CD4-positive, alpha-beta T cell treated with Interleukin-6 at 100 ng/mL for 8 hours (primary cell): ENCODE data around the gene NAA80.
A peak's percentile ranks its signal among the peaks of the same experiment; 100 is the strongest.
"Not testable (repeated sequence)": the region's sequence is repeated elsewhere in the genome, so short reads cannot be mapped to it uniquely, and the experiment has no call there.

Experiments
- DNase-seq: peaks from one replicate; pipeline ENCODE4 v3.0.0-alpha.2; 2020; ENCODE audit warnings: mixed read lengths, low spot score

NAA80 gene

DNA sequence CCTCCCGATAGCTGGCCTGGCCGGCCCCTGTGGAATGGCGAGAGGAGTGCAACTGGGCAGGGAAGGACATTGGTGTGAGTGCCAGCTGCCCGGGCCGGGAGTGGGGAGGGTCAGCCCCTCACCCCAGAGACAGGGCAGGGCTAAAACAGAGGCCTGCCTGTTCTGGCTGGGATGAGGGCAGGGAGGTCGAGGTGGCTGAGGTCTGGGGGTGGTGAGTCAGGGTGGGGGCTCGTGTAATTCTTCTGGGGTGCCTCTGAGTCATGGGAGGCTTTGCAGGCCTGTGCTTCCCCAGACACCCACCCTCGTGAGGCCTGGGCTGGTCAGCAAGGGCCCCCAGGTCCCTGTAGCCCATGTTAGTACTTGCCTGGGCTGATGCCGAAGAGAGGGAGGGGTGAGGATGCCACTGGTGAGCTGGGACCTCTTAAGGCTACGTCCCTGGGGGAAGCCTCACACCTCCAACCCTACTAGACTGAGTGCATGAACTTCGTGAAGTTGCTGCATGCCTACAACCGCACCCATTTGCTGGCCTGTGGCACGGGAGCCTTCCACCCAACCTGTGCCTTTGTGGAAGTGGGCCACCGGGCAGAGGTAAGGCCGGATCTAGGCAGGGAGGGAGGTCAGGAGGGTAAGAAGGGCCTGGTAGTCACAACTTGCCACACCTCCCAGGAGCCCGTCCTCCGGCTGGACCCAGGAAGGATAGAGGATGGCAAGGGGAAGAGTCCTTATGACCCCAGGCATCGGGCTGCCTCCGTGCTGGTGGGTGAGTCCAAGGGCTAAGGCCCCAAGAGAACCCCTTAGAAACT lies 28.6 kb downstream of the NAA80 start:
- no peak for DNase-seq

DNA sequence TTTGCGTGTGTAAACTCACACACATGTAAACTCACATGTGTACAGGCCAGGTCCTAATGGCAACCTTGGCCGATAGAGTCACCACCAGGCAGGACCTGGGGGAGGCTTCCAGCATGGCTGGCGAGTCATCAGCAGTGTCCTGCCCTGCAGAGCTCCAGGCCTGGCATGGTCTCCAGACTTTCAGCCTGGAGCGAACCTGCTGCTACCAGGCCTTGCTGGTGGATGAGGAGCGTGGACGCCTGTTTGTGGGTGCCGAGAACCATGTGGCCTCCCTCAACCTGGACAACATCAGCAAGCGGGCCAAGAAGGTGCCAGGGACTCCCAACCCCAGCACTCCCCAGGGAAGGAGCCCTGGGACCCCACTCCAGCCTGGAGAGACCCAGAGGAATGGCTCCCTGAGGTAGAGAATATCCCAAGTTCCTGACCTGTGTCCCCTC lies 29.2 kb downstream of the NAA80 start:
- no peak for DNase-seq

DNA sequence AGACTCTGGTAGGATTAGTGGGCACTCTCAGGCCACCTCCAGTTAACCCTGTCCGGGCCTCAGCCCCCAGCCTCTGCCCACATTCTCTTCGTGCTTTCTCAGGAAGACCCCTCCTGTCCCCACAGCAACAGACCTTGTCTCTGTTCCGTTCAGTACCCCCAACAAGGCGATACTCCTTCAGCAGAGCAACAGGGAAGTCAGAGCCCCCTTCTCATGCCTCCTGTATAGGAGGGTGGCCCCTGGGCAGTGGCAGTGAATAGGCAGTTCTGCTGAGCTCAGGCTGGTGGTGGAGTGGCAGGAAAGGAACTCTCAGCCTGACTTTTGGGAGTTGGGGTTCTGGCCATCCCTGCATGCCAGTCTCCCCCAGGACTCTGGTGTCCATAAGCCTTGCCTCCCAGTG lies 29.7 kb downstream of the NAA80 start:
- DNase-seq = no peak

DNA sequence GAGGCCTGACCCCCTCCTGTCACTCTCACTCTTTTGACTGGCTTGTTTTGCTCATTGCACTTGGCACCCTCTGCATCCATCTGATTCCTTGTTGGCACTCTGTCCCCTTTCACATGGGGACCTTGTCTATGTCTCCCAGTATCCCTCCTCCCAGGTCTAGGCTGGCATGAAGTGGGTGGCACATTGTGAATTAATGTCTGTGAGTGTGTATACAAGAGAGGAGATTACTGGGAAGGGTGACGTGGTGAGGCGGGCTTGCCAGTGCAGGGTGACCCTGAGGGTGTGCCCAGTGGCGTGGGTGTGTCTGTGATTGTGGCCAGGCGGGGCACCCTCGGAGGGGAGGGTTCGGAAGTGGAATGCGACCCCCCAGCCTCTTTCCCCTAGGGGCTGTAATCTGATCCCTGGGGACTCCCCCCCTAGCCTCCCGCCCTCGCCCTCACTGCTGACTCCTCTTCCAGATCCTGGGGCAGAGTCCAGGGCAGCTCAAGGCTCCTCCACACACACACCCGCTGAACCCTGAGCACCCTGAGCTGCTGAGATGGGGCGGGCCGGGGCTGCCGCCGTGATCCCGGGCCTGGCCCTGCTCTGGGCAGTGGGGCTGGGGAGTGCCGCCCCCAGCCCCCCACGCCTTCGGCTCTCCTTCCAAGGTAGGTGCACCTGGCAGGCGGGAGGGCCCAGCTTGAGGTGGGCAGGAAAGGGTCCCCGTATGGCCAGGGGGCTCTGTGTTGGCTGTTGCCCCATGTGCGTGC lies 30.3 kb downstream of the NAA80 start, which contains the start of gene SEMA3B:
Gene SEMA3B, plus strand, starts transcription at position 445 of the 749 bp plus-strand sequence. Its CDS starts 94 bp downstream, at position 539.
- no peak for DNase-seq

DNA sequence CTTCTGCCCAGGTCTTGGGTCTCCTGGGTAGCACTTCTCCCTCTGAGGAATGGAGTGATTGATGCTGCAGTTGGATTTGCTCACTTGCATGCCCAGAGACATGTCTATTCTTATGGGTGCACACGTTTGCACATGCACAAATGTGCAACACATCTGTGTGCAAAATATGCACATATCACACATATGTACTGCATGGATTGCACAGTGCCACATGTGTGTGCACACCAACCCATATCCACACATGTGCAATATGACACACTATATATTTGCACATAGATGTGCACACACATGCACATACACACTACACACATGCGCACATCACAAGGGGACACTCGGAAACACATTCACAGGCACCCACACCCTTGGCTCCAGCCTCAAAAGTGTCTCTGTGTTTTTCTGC lies 30.9 kb downstream of the NAA80 start:
- no peak for DNase-seq

DNA sequence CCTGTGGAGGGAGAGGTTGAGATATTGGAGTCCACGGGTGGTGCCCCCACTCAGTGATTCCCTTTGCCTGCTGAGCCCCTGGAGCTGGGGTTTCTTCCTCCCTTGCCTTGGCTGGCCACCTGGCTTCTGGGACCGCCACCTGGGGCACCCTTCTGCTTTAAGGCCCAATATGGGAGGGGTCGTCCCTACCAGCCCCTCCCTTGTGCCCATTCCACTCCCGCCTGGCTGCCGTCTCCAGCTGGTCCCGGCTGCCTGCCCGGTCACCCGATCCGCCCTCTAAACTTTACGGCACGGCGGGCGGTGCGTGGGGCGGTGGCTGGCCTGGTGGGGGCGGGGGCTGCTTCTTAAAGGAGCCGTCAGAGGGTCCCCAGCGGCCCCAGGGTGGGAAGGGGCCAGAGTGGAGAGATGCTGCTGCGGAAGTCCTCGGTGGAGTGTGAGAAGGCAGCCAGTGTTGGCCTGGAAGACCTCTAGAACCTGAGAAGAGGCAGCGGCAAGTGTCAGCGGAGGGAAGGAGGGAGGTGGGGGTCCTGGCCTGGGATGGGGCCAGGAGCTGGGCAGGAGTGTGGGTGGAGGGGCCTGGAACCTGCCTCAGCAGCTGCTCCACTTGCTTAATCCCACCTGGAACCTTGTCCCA lies 31.8 kb downstream of the NAA80 start:
- no peak for DNase-seq

DNA sequence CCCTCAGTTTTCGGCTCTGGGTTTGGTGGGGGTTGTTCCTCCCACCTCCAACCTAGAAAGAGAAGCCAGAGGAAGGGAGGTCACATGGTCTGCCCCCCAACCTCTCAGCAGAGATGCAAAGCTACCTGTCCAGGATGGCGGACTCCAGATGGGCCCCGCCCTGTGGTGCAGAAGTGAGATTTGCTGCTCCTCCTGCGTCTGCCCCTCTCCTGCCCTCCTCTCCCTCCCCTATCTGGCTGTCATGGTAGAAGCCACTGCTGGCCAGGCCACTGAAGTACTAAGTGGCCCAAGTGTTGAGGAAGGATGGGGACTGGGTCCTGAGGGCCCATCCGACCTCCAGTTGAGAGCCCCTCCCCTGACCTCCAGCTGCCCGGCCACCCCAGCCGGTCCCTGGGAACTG lies 32.4 kb downstream of the NAA80 start:
- no peak for DNase-seq

DNA sequence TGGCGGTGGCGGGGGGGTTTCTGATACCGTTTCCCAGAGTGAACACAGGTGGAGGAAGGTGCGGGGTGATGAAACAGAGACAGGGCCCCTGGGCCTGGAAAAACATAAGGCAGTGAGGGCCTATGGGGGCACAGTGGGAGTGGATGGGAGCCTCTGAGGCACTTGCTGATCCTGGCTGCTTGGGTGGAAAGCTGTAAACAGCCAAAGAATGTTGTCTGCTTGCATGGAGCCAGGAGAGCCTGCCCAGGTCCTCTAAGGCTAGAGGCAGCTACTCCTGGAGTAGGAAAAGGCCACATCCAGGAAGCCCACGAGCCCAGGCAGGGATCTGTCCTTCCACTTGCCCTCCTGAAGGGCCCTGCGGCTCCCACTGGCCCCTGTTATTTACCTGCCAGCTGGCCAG lies 33.2 kb downstream of the NAA80 start:
- no peak for DNase-seq

DNA sequence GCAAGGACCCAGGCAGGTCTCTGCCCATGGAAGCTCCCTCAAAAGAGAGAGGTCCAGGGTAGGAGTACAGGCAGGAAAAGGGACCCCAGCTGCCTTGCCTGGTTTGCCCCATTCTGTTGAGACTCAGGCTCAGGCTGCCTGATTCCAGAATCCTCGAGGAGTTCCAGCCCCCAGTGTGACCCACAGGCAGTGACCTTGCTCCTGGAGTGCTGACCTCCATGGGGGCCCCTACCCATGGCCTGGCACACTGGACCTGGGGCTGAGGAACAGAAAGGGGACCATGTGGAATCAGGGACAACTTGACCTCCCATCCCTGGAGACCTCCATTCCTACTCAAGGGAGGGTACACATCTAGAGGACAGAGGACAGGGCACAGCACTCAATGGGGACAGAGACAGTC lies 33.6 kb downstream of the NAA80 start:
- DNase-seq = no peak

DNA sequence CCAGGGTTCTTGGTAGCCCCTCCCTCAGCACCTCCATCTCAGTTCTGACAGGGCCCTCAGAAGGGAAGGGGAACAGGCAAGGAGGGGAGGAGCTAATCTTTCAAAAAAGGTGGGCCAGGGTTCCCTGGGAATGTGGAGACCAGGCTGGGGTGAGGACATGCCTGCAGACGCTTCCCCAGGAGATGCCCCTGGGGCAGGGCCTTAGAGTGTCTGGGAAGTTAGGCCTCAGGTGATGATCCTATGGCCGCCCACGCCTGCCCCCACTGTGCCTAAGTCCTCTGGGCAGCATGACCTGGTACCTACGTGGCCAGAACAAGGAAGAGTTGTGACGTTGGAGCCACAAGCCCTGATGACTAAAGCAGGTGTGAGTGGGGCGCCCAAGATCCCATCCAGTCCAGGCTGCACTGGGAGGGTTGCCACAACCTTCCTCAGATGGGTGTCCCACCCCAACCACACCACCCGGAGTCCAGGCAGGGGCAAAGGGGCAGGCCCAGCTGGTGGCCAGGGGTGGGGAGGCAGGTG lies 34.2 kb downstream of the NAA80 start:
- no peak for DNase-seq

DNA sequence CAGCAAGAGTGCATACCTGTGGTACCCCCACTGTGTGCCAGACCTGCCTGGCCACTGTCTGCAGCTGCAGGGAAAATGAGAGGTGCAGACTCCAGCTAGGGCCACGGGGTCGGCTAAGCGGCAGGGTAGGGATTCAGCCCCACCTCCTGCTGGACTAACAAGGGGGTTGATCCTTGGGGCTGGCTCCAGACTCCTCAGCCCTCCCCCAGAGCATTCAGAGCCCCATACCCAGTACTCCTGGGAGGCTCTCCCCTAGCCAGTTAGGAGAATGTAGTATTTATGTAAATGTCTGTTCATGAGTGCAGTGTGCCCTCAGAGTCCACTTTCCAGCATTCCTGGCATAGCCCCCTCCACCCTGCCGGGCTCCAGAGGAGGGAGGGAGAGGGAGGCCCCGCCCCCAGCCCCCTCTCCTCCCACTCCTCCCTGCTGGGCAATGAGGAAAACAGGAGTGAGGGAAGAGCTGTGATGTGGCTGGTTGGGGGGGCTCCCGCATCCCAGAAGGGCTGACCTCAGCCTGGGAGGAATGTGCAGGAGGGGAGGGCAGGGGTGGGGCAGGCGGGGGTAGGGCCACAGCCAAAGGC lies 34.7 kb downstream of the NAA80 start:
- no peak for DNase-seq

DNA sequence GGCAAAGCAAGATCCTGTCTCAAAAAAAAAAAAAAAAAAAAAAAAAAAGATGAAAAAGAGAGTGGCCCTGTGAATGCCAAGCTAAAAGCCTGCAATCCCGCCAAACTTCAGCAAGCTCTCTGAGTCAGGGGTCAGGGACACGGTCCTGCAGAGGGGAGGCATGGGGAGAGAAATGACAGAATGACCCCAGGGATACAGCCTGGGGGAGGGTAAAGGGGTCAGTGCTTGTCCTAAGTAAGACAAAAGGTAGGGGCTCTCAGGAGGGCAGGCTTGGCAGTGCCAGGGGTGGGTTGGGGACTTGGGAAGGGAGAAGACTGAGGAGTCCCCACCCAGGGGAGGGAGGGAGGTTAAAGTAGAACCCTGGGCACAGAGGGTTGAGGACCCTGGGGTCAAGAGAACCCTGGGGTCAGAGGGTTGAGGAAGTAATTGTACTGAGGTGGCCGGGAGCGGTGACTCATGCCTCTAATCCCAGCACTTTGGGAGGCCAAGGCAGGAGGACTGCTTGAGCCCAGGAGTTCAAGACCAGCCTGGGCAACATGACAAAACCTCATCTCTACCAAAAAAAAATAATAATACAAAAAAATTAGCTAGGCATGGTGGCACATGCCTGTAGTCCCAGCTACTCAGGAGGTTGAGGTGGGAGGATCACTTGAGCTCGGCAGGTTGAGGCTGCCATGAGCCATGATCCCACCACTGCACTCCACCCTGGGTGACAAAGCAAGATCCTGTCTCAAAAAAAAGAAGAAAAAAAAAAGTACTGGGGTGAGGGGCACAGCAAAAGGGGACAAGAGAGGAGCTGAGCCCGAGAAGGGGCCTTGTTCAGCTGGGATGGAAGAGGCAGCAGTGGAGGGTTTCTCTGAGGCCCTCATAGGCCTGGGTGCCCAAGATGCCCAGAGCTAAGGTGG lies 35.5 kb downstream of the NAA80 start:
- DNase-seq = no peak

DNA sequence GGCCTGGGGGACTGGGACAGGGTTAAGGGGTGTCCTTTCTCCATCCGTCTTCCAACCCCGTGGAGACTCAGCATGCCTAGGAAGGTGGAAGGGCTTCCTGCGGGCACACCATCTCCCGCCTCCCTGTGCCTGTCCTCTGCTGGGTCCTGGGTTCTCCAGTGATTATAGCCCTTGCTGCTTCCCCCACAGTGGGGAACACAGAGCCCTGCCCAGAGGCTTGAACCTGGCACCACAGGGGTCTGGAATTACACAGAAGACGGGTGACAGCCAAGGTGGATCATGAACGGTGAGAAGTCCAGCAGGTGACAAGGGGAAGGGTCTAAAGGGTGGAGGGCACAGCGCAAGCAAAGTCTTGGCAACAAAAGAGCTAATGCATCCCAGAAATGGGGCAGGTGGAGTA lies 36.4 kb downstream of the NAA80 start:
- DNase-seq = no peak

DNA sequence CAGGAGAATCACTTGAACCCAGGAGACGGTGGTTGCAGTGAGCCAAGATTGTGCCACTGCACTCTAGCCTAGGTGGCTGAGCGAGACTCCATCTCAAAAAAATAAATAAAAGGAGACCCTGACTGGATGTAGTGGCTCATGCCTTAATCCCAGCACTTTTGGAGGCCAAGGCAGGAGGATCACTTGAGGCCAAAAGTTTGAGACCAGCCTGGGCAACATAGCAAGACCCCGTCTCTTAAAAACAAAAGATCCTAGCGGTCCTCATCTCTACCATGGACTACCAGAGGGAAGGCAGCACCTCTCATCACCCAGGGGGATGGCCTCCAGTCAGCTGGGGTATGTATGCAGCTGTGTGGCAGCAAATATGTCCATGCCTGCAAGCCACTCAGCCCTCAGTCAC lies 37.0 kb downstream of the NAA80 start:
- DNase-seq = not testable (repeated sequence)

DNA sequence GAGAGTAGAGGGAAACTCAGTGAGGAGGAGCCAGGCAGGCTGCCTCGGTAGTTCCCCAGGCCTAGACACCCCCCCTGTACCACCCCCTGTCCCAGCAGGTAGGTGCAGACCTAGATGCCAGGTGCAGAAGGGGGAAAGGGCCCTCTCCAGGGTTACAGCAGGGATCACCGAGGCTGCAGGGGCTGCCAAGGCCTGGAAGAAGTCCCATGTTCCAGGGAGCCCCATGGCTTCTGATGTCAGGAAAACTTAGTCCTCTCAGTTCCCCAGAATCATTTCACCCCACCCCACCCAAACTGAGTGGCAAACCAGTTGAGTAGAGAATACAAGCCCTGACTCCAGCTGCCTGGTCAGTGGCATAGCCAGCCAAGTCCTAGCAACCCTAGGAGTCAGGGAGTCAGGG lies 37.7 kb downstream of the NAA80 start:
- DNase-seq = no peak

DNA sequence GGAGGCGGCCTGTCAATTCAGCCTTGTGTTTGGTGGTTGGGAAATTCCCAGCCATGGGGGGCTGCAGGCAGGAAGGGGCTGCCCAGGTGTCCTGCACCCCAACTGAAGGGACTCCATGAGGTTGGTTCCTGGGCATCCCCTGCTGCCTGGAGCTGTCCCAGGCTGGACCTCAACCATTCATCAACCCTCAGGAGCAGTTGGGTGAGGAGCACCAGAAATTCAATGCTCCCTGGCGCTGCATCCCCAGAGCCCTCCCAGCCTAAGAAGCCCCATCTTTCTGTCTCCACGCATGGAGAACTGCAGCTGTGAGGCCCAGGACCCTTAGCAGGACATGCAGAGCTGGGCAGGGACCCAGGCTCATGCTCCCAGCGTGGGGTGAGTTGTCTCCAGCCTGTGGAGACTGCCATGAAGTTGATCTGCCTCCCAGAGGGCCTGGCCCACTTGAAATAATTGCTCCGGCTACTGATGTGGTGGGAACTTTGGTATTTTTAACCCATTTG lies 38.2 kb downstream of the NAA80 start:
- DNase-seq = no peak

DNA sequence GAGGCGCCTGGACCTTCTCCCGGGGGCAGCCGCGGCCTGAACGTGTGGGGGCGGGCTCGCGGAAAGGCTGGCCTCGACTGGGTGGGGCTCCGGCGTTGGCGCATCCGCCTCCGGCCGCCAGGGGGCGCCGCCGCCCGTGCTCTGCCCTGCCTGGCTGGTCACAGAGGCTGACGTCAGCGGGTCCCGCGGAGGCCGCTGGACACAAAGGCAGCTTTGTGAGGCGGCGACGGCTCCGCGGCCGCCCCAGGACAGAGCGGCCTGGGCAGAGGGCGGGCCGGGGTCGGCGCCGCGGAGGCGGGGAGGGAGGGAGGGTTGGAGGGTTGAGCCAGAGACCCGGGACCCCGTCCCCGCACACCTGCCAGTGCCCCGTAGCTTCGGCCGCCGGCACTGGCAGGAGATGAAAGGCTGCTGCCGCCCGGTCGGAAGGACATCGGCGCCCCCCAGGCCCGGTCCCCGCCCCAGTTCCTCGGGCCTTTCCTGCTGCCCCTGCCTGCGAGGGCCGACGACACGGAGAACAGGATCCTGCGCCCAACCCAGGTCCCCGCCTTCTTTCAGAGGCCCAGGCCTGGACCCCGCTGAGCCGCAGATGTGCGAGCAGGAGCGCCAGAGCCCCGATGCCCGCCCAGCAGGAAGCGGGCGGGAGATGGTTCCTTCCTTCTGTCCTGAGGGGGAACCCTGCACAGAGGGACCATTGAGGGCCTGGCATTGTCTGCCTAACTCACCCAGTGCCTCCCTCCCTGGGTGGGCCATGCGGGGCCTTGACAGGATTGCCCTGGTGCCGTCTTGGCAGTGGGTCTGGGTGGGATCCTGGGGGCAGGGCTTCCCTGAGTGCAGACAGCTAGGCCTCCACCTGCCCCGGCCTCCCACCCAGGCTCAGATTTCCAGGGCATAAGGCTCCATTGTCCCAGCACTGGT lies 38.9 kb downstream of the NAA80 start:
- peak; percentile 78 for DNase-seq

DNA sequence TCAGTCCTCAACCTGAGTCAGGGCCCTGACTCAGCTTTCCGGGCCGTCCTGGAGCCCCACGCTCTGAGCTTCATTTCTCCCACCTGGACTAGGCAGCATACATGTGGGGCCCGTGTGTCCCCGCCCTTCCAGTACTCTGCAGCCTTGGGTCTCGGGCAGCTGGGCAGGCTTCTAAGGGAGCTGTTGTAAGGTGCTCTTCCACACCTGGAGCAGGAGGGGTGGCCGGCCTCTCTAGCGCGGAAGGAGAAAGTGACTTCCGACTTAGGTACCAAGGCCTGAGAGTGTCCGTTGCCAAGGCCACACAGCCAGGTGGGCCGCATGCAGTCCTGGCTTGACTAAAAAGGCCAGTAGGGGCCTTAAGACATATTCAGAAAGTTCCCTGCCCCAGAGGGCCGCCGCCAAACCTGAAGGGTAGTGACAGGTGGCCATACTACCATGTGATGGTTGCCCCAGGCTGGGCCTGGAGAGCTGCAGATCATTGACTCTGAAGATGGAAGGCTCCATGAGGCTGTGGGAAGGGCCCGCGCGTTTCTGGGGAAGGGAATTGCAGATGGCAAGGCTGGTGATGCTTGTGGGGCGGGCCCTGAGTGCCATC lies 39.7 kb downstream of the NAA80 start:
- DNase-seq = no peak

DNA sequence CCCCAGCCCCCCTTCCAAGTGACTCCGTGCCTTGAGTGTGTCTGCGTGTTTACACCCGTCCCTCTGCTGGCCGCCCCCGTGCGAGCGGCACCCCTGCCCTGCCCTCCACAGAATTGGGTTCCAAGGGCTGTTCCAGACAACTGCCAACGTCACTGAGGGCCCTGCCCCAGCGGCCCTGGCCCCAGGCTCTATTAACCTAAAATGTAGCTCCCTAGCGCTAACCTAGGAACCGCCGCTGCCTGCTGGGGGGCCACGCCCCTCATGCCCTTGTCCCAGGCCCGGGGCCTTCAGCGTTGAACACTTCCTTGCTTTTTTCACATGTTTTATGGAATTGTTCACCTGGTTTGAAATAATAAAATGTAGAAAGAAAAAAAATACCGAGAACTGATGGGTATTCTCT lies 40.2 kb downstream of the NAA80 start:
- DNase-seq = no peak
